Measurements from ENCODE around the gene SEMA6A.

Gene SEMA6A

DNA sequence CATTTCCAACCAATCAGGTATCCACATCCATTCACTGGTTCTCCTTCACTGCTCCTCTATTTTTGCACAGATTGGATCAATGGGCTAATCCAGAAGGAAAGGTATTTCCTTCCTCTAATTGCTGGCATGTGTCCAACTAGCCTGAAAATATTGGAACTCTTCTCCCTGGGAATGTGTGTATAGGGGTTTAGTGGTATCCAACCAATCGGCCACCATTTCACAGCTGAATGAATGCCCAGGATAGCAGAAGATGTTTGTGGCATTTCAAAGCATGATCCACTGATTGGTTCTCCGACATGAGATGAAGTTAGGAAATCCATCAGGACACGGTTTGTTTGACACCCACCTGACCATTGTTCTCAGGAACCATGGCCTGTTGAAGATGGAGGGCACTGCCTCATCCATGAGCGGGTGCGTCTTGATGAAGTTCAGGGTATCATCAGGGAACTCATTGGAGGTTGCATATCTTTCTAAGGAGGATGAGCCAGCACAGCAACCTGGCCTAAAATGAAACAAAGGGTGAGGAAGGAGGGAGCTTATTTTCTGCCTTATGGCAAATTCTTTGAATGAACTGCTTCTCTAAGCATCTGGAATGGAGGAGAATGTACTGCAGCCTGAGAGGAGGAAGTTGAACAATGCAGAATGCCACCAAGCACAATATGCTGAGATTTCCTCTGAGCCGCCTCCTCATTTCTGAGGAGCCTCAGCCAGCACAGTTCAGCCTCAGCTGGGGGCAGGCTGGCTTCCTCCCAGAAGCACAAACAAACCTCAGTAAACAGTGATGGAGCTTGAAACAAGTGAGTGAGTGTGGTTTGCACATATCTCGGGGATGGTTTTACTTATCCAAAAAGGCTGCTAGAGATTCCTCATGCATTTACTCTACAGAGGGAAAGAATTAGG, 94.6 kb downstream of the SEMA6A start:
- Histone ChIP-seq H3K4me2 (ENCODE audit: low read length) (no peak overlapping the region), H2AFZ (ENCODE audit: low read length) (no peak overlapping the region), H3K9me3 (ENCODE audit: low read length) (peaks cover 6% of the 10 kb centered on the region; the same call in 1 of the 2 replicates), H3K27me3 (ENCODE audit: insufficient read depth, low read length) (no peaks in the 10 kb centered on the region), H3K4me1 (ENCODE audit: insufficient read depth, low read length, severe bottlenecking) (no peaks in the 10 kb centered on the region), H3K9me2 (ENCODE audit: low read depth, low read length) (no peaks in the 10 kb centered on the region), H4K20me1 (ENCODE audit: insufficient read depth, low read length) (no peaks in the 10 kb centered on the region), H3K9ac (ENCODE audit: low read length) (no peak overlapping the region), H3K36me3 (ENCODE audit: insufficient read depth, low read length) (no peaks in the 10 kb centered on the region; the same call in 1 of the 2 replicates), H3K4me3 (ENCODE audit: low read depth, low read length, poor library complexity, severe bottlenecking) (no peak overlapping the region), H3F3A (ENCODE audit: insufficient read depth, low read length) (no peaks in the 10 kb centered on the region), H3K27ac (ENCODE audit: low read depth, low read length, poor library complexity, severe bottlenecking) (no peak overlapping the region), H3K79me2 (ENCODE audit: insufficient read depth, low read length) (no peaks in the 10 kb centered on the region)
- TF ChIP-seq CTCF (IDR thresholded peaks at IDR 0.05; ENCODE audit: low read length): no peak
- no peak for TF ChIP-seq EZH2 (IDR thresholded peaks at IDR 0.05; ENCODE audit: borderline replicate concordance, low read length)

DNA sequence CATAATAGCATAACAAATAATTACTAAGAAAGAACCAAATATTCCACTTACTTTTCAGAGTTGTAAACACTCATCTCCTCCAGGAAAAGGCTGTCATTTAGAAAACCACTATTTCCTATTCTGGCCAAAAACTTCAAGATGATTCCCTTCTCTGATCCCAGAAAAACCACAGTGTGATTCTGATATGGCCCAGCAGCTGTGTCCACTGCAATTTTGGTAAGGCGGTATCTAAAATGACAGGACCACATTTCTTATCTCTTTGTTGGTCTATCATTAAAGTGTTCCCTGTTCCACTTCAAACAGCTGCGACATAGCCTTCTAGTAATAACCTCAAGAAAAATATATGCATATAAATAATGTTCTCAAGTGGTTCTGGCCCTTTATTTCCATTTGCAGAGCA, 96.1 kb downstream of the SEMA6A start:
- Histone ChIP-seq H2AFZ (ENCODE audit: low read length) (no peak overlapping the region), H3K4me2 (ENCODE audit: low read length) (no peak overlapping the region), H4K20me1 (ENCODE audit: insufficient read depth, low read length) (no peaks in the 10 kb centered on the region), H3K36me3 (ENCODE audit: insufficient read depth, low read length) (no peaks in the 10 kb centered on the region; the same call in 1 of the 2 replicates), H3K9me2 (ENCODE audit: low read depth, low read length) (no peaks in the 10 kb centered on the region), H3K9me3 (ENCODE audit: low read length) (peaks cover 6% of the 10 kb centered on the region; the same call in 1 of the 2 replicates), H3K4me1 (ENCODE audit: insufficient read depth, low read length, severe bottlenecking) (no peaks in the 10 kb centered on the region), H3K27ac (ENCODE audit: low read depth, low read length, poor library complexity, severe bottlenecking) (no peak overlapping the region), H3K9ac (ENCODE audit: low read length) (no peak overlapping the region), H3F3A (ENCODE audit: insufficient read depth, low read length) (no peaks in the 10 kb centered on the region), H3K27me3 (ENCODE audit: insufficient read depth, low read length) (no peaks in the 10 kb centered on the region), H3K4me3 (ENCODE audit: low read depth, low read length, poor library complexity, severe bottlenecking) (no peak overlapping the region), H3K79me2 (ENCODE audit: insufficient read depth, low read length) (no peaks in the 10 kb centered on the region)
- TF ChIP-seq CTCF (IDR thresholded peaks at IDR 0.05; ENCODE audit: low read length) (no peak), EZH2 (IDR thresholded peaks at IDR 0.05; ENCODE audit: borderline replicate concordance, low read length) (no peak)

DNA sequence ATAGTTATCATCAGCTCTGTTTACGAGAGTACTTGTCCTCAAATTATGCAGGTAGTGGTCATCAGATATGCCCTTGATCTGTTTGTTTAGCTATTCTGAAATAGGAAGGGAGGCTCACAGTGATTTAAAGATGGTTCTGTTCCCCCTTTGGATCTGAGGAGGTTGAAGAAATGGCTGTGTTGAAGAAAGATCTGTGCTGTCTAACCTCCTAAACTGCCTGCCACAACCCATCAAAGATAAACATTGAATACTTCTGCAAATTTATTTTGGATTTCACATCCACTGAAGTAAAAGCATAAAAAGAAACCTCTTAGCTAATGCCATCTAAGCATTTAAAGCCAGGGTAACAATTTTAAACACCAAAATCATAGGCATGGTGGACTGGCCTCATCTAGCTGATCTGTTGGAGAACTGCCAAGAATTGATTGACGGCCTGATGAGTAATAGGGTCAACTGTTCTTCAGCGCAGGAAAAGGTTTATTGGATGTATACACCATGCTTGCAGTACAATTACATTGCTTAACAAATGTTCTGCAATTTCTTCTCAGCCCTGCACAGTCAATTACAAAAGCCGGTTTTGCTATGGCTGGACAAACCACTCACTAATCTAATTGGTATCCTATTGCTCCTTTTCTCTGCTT, 97.6 kb downstream of the SEMA6A start:
- H3K9me2 ChIP-seq (ENCODE audit: low read depth, low read length): no peaks in the 10 kb centered on the region
- no peak overlapping the region for H3K4me3 ChIP-seq (ENCODE audit: low read depth, low read length, poor library complexity, severe bottlenecking)
- no peaks in the 10 kb centered on the region; the same call in 1 of the 2 replicates for H3K36me3 ChIP-seq (ENCODE audit: insufficient read depth, low read length)
- no peaks in the 10 kb centered on the region for H3K4me1 ChIP-seq (ENCODE audit: insufficient read depth, low read length, severe bottlenecking)
- no peak overlapping the region for H2AFZ ChIP-seq (ENCODE audit: low read length)
- peaks cover 6% of the 10 kb centered on the region; the same call in 1 of the 2 replicates for H3K9me3 ChIP-seq (ENCODE audit: low read length)
- H3K4me2 ChIP-seq (ENCODE audit: low read length): no peak overlapping the region
- no peak for TF ChIP-seq EZH2 (IDR thresholded peaks at IDR 0.05; ENCODE audit: borderline replicate concordance, low read length)
- TF ChIP-seq CTCF (IDR thresholded peaks at IDR 0.05; ENCODE audit: low read length): no peak
- H3K9ac ChIP-seq (ENCODE audit: low read length): no peak overlapping the region
- H3F3A ChIP-seq (ENCODE audit: insufficient read depth, low read length): no peaks in the 10 kb centered on the region
- H3K27ac ChIP-seq (ENCODE audit: low read depth, low read length, poor library complexity, severe bottlenecking): no peak overlapping the region
- H3K27me3 ChIP-seq (ENCODE audit: insufficient read depth, low read length): no peaks in the 10 kb centered on the region
- H3K79me2 ChIP-seq (ENCODE audit: insufficient read depth, low read length): no peaks in the 10 kb centered on the region
- no peaks in the 10 kb centered on the region for H4K20me1 ChIP-seq (ENCODE audit: insufficient read depth, low read length)
